LHCN-M2 (cell line): ENCODE measurements around the gene COLEC12. TPM values are rescaled to one million over a fixed set of nuclear protein-coding genes. Genes with fewer than 3 reads are reported as not detected.
"Not testable (repeated sequence)": the region's sequence is repeated elsewhere in the genome, so short reads cannot be mapped to it uniquely, and the experiment has no call there.

Source experiments
- DNase-seq: peaks from one replicate; pipeline ENCODE4 v3.0.0-alpha.2; 2012; ENCODE audit warnings: low read depth
- total RNA-seq: library from RNA; depleted of rRNA; stranded (reverse); fragments of >200 nt; gene quantifications from 2 replicates; pipeline ENCODE4 v1.2.3, GENCODE V29; 2014

The COLEC12 gene
- total RNA-seq, 1 experiment from 2014 or later = 1.1 TPM

DNA sequence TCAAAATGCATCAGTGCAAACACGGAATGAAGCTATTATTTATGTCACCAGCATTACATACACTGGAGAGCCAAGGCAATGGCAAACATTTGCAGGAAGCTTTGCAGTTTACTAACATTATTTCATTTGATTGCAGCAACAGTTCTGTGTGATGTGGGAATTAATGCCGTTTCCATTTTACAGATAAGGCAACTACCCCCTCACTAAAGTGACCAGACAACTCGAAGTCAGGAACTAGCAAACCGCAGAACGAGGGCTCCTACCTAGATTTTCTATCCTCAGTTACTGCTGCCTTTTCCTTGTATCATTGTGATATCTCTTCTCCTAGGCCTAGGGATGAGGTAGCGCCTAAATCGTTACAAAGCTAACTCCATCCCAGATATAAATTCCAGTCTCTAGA lies 85.5 kb downstream of the COLEC12 start:
- DNase-seq = no peak

DNA sequence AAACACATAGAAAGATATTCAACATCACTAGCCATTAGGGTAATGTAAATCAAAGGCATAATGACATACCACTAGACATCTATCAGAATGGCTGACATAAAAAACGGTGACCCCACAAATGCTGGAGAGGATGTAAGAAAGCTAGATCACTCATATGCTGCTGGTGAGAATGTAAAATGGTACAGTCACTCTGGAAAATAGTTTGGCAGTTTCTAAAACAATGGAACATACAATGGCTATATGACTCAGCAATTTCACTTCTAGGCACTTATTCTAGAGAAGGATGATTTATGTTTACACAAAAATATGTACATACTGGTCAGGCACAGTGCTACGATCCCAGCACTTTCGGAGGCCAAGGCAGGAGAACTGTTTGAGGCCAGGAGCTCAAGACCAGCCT lies 87.3 kb downstream of the COLEC12 start:
- DNase-seq = peak; percentile 34

DNA sequence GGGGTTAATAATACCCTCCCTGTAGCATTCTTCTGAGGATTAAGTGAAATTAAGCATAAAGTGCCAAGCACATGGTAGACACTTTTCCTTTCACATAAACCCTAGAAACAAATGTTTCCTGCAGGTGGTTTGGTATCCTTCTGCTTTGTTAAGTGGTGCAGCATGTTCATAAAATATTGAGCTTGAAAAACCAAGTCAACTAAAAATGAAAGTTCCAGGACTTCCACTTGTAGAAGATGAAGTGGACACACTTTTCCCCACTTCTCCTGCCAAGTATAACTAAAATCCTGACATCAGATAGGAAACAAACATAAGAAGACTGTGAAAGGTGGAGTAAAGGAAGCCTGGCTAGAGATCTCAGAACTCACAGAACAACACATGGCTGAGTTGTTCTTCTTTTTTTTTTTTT lies 90.5 kb downstream of the COLEC12 start:
- no peak for DNase-seq

DNA sequence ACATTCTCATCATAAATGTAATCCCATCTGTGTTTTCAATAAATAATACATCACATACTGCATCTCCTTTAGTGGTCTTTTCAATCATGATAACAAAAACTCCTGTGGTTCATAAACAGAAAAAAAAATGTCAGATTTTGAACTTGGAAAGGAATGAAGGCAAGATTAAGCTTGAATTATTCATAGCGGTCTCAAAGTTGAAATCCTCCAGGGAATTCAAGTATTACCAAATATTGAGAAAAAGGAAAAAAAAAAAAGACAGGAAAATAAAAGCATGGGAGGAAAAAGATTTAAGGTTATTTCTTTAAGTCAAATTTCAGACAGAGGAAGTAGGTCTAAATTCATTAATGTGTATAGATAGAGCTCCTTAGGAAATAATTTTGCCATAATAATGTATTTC lies 92.1 kb downstream of the COLEC12 start:
- no peak for DNase-seq

DNA sequence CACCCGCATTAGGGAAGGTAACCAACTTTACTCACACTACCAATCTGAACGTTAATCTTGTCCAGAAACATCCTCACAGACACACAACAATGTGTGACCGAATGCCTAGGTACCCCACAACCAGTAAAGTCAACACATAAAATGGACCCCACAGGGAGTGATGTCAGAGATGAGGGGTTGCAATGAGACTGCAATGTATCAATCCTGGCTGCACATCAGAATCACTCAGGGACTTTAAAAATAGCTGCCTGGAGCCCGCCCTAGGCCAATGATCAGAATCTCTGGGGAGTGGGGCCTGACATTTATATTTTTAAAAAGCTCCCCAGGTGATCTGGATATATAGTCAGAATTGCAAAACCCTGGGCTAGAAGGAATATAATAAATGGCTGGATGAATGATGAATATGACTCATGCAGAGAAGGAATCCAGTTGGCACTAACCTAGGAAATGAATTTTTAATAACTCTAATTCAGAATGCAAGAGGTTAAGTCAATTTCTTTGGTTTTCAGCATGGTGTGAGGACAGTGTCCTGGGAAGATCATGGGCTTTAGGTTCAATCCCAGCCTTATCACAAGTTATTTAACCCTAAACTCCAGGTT lies 92.8 kb downstream of the COLEC12 start:
- DNase-seq = no peak

DNA sequence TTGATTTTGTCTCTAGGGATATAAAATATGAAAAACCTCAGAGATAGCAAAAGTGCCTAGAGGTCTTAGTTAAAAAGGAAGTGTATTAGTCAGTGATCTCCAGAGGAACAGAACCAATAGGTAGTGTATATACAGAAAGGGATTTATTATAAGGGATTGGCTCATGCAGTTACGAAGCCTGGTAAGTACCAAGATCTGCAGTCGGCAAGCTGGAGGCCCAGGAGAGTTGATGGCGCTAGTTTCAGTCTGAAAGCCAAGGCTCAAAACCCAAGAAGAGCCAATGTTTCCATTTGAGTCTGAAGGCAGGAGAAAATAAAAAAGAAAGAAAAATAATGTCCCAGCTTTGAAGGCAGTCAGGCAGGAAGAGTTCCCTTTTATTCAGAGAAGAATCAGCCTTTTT lies 93.3 kb downstream of the COLEC12 start:
- DNase-seq = no peak

DNA sequence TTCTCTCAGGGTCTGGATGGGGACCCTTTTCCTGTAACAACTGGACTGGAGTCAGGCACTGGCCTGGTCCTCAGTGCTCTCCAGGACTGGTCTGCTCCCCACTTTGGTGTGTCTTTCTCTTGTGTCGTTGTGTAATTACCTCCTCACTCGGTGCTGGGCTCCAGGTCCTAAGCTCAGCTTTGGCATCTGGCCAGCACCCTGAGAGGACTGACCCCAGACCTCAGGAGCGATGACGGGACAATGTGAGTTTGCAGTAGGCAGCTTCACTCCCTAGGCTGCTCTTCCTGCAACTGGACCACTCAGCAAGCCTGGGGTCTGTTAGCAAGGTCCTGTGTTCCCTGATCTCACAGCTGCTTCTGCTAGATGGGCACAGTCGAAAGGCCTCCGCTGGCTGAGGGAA lies 93.8 kb downstream of the COLEC12 start:
- DNase-seq = no peak

DNA sequence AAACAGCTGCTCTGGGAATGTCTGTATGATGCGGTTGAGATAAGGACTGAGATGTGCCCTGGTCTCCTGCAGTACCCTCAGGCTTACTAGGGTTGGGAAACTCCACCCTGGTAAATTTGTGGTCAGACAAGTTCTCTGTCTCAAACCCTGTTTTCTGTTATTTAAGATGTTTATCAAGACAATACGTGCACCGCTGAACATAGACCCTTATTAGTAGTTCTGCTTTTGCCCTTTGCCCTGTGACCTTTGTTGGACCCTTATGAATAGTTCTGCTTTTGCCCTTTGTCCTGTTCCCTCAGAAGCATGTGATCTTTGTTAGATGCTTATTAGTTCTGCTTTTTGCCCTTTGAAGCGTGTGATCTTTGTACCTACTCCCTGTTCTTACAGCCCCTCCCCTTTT lies 95.5 kb downstream of the COLEC12 start:
- not testable (repeated sequence) for DNase-seq

DNA sequence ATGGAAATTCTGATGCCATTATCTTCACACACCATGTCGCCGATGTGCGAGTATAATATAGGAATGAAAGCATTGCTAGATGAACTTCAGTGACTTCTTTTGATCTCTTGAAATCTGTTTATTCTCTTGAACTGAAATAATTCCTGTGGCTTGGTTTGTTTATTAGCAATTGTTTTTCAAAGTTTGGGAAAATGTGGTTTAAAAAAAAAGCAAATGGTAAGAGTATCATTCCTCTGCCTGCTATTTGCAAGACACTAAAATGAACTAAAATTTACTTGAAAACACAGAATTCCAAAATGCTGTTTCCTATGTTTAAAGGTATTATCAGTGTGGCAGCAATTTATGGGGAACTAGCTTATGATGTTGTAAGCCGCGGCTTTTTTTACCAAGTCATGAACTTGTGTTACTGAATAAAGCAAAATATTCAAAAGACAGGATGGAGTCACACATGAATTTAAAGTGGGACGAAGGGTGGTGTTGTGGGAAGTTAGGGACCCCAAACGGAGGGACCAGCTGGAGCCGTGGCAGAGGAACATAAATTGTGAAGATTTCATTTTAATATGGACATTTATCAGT lies 96.4 kb downstream of the COLEC12 start:
- no peak for DNase-seq

DNA sequence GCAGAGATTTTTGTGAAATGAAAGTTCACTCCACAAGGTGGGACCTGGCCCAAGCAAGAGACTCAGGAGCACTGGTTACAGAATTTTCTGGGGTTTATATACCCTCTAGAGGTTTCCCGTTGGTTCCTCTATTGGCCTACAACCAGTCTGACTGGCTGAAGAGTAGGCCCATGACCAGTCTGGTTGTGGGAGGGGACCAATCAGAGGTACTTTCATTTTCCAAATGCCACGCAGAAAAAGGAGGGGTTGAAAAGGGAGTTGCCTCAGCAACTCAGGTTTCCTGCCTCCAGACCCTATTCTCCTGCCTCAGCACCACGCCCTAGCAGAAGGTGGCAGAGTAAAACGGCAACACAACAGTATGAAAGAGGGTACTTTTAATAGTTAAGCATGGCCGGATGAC lies 98.4 kb downstream of the COLEC12 start:
- DNase-seq = no peak

DNA sequence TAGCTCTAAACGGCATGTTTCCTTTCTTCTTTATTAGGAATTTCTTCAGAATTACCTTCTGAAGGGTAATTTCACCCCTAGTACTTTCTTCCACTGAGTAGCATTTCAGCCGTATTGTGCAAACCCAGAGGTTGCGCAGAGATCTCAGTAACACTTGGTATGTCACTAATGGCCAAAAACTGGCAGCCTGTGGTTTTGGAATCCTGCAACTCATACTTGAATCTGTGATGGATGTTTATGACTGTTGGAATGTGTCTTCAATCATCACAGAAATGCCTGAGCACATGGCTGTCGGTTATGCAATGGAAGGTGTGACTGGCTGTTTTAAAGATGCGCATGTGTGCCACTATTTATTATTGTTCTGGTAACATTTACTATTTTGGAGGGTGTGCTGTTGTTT lies 100.0 kb downstream of the COLEC12 start:
- DNase-seq = peak; percentile 91

DNA sequence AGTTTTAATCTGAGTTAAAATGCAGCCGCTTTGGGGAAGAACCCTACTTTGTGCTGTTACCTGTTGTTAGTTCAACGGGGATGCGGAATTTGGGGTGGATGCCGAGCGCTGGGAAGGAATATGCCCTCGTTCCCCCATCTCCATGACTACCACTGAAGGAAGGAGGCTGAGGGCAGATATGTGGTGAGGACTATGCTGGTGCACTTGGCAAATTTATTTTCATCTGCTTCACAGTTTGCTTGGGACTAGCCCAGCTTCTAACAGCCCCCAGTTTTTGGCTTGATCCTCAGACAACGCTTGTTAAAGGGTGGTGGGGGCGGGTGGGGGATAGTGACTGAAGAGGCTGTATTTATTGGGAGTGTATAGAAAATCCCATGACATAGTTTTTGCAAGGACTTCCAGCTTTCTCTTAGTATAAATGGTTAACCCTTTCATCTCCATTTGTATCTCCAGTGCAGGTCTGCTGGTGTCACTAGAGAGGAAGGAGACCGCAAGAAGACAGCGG lies 100.8 kb downstream of the COLEC12 start:
- no peak for DNase-seq

DNA sequence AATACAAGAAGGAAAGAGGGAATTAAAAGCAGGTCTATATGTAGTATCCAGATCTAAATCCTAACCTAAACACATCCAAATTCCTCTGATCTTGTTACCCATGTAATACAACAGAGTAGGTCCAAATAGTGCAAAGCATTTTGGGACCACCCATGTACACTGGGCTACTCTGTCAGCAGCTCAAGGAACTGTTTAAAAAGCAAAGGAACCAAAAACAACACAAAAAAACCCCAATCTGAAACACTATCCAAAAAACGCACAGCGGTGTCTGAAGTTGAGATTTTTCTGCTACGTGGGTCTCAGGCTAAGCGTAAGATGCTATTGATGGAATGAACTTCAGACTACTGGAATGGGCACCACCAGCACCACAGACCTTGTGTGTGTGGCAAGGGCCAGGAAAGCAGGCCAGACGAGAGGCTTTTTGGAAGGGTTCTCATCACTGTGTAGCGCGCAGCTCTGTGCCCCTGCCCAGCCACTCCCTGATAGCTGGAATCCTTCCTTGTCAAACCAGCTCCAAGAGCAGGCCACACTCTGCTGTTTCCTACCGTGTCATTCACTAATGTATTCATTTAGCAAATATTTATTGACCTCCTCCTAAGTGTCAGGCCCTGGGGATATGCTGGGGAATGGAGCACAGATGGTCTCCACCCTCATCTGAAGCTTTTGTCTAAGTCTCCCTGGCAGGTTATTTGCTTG lies 101.4 kb downstream of the COLEC12 start:
- DNase-seq = no peak

DNA sequence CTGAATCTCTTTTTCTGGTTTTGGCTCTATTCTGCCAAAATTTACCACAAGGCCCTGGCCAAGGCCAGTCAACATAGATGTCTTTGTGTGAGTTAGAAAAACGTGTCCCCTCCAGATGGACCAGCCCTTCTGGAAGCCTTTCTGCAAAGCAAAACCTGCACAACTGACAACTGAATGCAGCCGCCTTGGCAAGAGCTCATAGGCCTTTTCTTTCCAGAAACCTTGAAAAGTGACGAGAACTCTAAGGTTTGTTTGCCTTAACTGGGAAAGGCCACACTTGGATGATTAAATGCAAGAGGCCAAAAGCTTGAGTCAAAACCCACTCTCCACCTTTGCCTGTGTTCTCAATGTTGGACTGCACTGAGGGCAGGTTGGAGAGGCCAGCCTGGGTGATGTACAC lies 103.9 kb downstream of the COLEC12 start:
- no peak for DNase-seq

DNA sequence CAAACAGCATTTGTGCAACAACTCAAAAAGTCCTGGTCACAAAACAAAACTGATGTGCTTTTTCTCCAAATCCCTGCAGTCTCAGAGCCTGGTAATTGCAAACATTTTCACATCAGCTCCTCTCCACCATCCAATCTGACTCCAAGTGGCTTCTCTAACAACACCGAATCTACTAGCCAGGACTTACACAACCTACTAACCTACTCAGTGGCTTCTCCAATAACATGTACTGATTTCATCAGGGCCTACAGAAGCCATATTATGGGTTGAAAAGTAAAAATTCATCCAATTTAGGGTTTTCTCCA lies 104.3 kb downstream of the COLEC12 start:
- DNase-seq = no peak

DNA sequence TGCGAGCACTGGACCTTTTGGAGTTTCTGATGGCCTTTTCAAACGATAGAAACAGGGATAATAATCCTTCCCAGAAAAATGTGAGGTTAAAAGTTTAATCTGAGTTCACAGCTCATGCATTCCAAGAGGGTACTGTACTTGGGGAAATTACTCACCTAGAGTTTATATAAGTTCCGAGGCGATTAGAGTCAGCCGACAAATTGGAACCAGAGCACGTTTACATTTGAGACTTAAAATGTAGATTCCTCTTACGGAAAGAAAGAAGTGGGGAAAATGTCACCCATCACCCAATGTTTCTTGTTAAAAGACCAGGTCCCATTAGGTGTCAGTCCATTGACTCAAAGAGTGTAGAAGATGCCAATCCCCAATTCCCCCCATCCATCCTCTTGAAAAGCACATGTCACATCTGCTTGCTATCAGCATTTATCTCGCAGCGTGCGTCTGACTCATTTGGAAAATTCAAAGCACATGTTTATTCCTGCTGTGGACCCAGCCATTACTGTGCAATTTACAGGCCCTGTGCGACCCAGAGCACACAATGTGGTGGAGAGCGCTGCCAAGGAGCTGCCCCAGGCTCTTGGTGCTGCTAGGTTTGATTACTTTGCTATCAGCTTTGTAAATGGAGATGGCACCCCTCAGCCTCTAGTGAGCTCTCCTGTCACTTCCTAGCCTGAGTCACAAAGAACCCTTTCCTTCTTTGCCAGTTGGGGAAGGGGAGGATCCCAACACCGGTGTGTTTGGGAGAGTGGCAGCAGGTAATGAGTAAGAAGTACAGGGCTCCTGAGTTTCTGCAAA lies 104.8 kb downstream of the COLEC12 start:
- no peak for DNase-seq

DNA sequence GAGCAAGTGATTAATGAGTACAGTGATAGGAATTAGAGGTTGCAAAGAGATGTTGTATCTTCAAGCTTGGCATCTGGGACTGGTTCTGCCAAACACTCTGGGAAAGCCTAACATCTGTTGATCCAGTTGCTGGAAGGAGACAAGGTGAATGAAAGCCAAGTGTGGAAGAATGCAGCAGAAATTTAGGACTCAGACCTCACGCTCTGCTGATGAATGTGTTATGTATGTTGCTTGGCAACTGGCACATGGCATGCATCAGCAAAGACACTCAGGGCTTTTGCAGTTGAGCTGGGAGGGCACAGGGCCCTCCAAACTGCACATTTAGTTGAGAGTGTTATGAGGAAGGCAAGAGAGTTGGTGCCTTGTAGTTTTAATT lies 105.5 kb downstream of the COLEC12 start:
- DNase-seq = peak; percentile 74

DNA sequence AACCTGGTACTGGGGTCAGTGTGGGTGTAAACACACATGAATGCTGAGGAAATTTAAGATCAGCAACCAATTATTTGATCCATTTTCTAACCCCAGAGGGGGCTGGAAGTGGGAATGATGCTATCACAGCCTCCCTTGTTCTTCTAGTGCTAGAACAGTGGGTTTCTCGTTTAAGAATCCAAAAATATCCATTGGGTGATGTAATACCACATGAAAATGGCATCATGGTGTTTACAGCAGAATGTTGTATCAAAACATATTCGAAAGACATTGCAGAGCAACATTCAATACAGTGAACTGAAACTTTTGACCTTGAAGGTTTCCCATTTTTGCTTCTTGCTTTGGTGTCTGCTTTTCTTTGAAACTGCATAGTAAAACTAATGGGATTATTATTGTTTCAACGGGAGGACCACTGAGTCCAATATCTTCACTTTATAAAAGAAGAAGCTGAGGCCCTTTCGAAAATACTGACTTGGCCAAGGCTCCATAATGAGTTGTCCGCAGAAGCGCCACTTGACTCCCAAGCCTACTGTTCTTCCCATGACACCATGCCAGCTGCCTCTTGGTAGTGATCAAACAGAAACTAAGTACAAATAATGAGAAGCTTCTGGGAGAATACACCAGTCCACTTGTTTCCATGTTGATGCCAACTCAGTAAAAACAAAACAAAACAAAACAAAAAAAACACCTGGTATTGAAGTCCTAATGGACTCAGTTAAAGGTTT lies 106.1 kb downstream of the COLEC12 start:
- DNase-seq = peak; percentile 27

DNA sequence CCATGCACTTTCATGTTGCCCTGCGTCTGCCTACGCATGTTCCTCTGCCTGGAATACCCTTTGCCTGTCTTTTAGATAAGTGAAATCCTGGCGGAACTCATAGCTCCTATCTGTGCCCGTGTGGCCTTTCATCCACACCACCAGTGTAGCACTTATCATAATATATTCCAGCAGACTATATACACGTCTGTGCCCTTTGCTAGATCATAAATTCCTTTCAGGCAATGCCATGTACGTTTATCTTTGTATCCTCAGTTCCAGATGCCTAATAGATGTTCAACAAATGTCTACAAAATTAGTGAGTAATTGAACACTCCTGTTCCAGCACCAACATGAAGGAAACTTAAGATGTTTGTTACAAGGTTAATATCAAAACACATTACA lies 106.9 kb downstream of the COLEC12 start:
- no peak for DNase-seq

DNA sequence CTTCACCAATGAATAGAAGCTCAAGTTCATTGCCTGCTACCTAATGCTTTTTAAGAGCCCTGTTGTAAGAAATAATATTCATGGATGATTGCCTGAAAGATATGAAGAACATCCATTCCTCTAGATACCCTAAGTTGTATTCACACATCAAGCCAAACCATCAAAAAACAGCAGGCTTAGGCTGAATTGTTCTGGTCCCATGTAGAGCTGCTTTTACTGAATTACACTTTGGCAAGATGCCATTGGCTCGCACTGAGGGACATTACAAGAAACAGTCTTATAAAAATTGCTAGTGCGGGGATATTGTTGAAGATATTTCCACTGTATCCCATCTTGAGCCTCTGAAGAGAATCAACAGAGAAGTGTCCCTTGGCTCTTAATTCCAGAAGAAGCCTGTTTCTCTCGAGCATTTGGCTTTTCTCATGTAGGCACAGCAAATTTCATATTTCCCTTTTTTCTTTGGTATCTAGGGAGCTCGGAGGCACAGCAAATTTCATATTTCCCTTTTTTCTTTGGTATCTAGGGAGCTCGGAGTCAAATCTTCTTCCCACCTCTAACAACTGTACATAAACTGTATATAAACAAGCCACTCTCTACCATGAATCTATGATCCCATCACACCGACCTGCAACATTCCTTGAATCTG lies 107.5 kb downstream of the COLEC12 start:
- DNase-seq = no peak

DNA sequence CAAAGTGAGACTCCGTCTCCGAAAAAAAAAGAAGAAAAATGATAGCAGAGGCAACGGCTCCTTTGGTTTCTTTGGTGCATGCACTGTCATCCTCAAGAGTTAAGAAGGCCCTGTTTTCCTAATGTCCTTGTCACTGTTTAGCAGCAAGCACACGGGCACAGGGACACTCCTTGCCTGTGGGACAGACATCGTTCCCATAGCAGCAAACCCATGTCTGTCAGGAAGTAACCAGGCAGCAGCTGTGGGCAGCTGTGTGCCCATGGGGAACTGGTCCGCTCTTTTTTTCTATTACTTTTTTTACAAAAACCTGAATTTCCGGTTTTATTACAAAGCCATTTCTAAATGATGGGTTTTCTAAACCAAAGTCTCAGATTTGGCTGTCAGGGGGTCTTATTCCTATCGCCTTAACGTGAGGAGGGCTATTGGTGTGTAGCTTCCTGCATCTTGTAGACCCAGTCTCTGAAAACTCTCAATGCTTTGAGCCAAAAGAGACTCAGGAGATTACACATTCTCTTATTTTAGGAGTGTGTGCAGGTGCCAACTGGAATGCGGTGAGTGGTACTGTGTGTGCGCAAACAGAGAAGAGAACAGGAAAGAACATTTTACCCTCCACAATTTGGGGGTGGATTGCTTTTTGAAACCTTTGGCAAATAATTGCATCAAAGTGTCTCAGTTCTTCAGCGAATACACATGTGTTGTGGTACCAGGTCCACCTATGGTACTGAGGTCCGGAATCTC lies 109.6 kb downstream of the COLEC12 start:
- no peak for DNase-seq
